NCI-H2196 (cell line): ENCODE measurements around the gene ZNF776.
"Not testable (repeated sequence)": the region's sequence is repeated elsewhere in the genome, so short reads cannot be mapped to it uniquely, and the experiment has no call there.

Experiments
- DNase-seq: peaks from one replicate; lab custom pipeline; 2025; ENCODE audit not compliant: unreplicated experiment; lab: John Stamatoyannopoulos, UW

ZNF776 gene

GRCh38 chr19:57746580-57747471 lies at the start of gene ZNF776:
TSS of gene ZNF776 (plus strand) at chr19:57746815. CDS start at chr19:57747059, 244 bp downstream.
- DNase-seq: peak; percentile 89

DNA sequence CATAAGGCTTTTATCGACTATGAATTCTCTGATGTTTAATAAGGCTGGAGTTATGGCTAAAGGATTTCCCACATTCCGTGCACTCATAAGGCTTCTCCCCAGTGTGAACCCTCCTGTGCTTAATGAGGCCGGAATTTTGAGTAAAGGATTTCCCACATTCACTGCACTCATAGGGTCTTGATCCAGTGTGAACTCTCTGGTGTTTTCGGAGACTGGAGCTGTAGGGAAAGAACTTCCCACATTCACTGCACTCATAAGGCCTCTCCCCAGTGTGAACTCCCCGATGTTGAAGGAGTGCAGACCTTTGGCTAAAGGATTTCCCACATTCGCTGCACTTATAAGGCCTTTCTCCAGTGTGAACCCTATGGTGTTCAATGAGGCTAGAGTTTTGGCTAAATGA lies 45.0 kb upstream of the ZNF776 start:
- DNase-seq: no peak

GRCh38 chr19:57706346-57706745 lies 40.3 kb upstream of the ZNF776 start:
- DNase-seq: no peak

- DNase-seq: no peak
Observed at GRCh38 chr19:57708641-57709361, 37.8 kb upstream of the ZNF776 start, which contains the start of gene ZNF154. TSS of gene ZNF154 (minus strand) at chr19:57709204. CDS start at chr19:57708971, 233 bp downstream.

GRCh38 chr19:57709616-57710015 lies 37.0 kb upstream of the ZNF776 start:
- no peak for DNase-seq

GRCh38 chr19:57712222-57712621 lies 34.4 kb upstream of the ZNF776 start:
- DNase-seq: no peak

- DNase-seq: no peak
Observed at GRCh38 chr19:57719424-57719823, 27.2 kb upstream of the ZNF776 start.

DNA sequence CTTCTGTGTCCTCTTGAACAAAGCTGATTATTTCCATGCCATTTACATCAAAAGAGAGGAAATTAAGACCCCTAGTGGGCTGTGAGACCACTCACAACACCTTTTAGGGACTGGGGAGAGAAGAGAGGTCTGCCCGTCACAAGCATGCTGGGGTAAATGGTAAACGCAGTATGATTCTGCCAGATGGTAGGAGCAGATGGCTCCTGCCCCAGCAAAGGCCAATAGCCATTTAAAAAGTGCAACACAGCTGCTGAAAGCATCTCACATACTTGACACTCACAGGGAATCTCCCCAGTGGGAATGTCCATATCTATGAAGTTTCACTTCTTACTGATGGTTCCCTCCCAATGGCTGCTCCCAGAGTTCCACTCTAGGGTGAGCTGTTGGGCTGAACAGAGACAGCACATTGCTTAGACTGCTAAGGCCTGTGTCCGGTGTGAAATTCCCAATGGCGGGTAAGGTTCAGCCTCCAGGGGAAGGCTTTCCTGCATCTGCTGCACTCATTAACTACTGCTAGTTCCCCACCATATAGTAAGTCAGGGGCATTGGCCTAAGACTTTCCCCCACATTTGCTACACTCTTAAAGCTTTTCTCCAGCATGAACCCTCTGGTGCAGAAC lies 26.6 kb upstream of the ZNF776 start:
- no peak for DNase-seq

DNA sequence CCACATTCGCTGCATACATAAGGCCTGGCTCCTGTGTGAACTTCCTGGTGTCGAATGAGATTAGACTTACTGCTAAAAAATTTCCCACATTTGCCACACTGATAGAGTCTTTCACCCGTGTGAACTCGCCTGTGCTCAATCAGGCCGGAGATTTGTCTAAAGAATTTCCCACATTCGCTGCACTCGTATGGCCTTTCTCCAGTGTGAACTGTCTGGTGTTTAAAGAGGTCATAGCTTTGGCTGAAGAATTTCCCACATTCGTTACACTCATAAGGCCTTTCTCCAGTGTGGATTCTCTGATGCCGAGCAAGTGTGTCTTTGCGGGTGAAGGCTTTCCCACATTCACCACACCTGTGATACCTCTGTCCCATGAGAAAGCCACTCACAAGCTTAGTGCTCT lies 25.7 kb upstream of the ZNF776 start:
- no peak for DNase-seq

DNA sequence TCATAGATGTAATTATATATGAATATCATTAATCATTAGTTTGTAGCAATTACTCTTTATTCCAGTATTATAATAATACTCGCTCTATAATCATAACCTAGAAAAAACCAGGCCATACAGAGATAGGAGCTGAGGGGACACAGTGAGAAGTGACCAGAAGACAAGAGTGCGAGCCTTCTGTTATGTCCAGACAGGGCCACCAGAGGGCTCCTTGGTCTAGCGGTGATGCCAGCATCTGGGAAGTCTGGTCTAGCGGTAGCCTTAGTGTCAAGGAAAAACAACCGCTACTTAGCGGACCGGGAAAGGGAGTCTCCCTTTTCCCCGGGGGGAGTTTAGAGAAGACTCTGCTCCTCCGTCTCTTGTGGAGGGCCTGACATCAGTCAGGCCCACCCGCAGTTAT lies 8.3 kb upstream of the ZNF776 start:
- not testable (repeated sequence) for DNase-seq

- DNase-seq: not testable (repeated sequence)
Observed at GRCh38 chr19:57738770-57739169, 7.8 kb upstream of the ZNF776 start.

GRCh38 chr19:57747472-57747807 lies 825 bp downstream of the ZNF776 start:
- DNase-seq: no peak

DNA sequence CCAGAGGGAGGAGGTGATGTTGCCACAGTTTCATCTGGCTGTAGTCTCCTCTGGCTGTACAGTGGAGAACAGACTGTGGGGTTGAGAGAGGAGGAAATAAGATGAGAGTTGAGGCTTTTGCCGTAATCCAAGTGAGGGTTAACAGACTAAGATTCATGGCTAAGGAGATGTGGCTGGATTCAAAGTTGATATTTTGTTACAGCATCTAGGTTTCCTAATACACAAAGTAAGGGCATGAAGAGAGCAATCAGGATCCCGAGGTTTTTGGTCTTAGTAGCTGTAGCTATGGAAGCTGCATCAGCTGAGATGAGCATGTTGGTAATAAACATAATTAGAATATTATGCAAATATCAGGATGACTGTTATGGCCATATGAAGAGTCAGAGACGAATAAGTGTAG lies 1.4 kb downstream of the ZNF776 start:
- DNase-seq: no peak

DNA sequence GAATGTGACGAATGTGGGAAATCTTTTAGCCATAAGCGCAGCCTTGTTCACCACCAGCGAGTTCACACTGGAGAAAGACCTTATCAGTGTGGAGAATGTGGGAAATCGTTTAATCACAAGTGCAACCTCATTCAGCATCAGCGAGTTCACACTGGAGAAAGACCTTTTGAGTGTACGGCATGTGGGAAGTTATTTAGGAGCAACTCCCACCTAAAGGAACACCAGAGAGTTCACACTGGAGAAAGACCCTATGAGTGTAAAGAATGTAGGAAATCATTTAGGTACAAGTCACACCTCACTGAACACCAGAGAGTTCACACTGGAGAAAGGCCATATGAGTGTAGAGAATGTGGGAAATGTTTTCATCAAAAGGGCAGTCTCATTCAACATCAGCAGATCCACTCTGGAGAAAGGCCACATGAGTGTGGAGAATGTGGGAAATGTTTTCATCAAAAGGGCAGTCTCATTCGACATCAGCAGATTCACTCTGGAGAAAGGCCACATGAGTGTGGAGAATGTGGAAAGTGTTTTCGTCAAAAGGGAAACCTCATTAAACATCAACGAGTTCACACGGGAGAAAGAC lies 7.6 kb downstream of the ZNF776 start:
- no peak for DNase-seq

- DNase-seq: no peak
Observed at GRCh38 chr19:57755031-57755430, 8.4 kb downstream of the ZNF776 start.

DNA sequence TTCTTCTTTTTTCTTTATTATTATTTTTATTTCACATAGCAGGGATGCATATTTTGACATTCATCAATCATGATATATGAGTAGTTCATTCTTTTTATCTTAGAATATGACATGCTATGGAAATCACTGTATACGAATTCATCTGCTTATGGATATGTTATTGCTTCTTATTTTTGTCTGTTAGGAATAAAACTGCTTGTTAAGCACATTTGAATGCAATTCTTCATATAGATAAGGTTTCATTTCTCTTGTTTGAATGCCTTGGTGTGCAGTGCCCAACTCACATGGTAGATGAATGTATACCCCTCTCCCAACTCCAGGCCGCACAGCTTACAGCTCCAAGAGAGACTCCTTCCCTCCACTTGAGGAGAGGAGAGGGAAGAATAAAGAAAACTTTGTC lies 11.3 kb downstream of the ZNF776 start:
- no peak for DNase-seq

- DNase-seq: no peak
Observed at GRCh38 chr19:57759096-57759495, 12.5 kb downstream of the ZNF776 start.

- DNase-seq: peak; percentile 92
Observed at GRCh38 chr19:57769345-57770131, 22.9 kb downstream of the ZNF776 start, which contains the start of gene ZNF586. TSS of gene ZNF586 (plus strand) at chr19:57769676. CDS start at chr19:57769843, 167 bp downstream.

DNA sequence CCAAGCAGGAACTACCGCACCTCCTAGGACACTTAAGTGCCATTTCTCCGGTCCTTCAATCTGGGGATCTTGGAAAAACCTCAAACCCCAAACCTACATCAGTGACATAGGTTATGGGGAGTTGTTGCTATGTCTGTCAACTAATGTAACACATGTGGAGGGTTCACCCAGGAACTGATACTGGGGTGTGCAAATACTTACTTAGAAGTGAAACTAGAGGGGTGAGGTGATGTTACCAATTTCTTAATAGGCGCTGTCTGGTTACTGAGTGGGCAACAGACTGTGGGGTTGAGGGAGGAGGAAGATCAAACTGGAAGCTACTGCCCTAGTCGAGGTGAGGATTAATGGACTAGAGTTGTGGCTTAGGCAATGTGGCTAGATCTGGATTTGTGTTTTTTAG lies 24.8 kb downstream of the ZNF776 start:
- DNase-seq: no peak

- no peak for DNase-seq
Observed at GRCh38 chr19:57773488-57773887, 26.9 kb downstream of the ZNF776 start.
